Heart left ventricle (tissue), 13 donors: Measurements from ENCODE around the gene CENPS.

Experiments used
- POLR2A ChIP-seq, 2 donors: fragments of 450-650 bp; IDR thresholded peaks; one replicate each; pipeline ENCODE4 v1.6.1; 2017; ENCODE audit warnings: antibody characterized with exemption in 2 of 2, mild to moderate bottlenecking in 2 of 2, moderate library complexity in 2 of 2
- TF ChIP-seq, protein P1 (sequence below), 12 donors: fragments of 200-600 bp; sonication (generic) in 4 of 12; IDR thresholded peaks; one replicate each; pipeline versions ENCODE4 v1.5.0 to v1.8.0; 2018 to 2022; ENCODE audit warnings: antibody characterized with exemption in 12 of 12, mild to moderate bottlenecking in 5 of 12
- donor health status: ischemic (EF 13 %, LVEDD 7.1; RV severe dilation, severe dysfunction).
- donor health status: DM: no; HTN: yes; CAD: no.
- donor health status: DM: no; HTN: no; CAD: no.
- donor health status: ischemic (EF 25% LVEDD 6.9; RV normal size, moderate dysfunction).
- donor health status: ischemic (EF 25% LVEDD 5.7; RV mildly dilated, moderate dysfunction).
- donor health status: ischemic (EF 35%, LVEDD 5.7; RV mildly dilated, moderate dysfunction).
- donor health status: nonischemic (EF 11% LVEDD 7.7; RV severe dilation, severe dysfunction).
- donor health status: DM: yes; HTN: yes; CAD: no.
- donor health status: PGD.
- donor health status: ischemic (EF 29% LVEDD 5.4; RV normal size, mild dysfunction).
- donor health status: nonischemic (EF 23%, LVEDD 6.1; RV moderate dilation, normal function).

DNA sequence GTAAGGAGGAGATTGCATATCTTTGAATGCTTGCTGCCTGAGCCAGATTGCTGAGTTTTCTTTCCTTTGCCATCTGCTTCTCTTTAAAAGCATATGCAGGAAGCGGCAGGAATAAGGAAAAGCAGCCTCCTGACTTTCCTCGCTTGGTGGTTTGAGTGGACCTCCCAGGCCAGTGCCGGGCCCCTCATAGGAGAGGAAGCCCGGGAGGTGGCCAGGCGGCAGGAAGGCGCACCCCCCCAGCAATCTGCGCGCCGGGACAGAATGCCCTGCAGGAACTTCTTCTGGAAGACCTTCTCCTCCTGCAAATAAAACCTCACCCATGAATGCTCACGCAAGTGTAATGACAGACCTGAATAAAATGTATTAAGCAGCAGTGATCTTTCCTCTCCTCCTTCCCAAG, 21.1 kb downstream of the CENPS start:
- TF ChIP-seq, protein P1, sequence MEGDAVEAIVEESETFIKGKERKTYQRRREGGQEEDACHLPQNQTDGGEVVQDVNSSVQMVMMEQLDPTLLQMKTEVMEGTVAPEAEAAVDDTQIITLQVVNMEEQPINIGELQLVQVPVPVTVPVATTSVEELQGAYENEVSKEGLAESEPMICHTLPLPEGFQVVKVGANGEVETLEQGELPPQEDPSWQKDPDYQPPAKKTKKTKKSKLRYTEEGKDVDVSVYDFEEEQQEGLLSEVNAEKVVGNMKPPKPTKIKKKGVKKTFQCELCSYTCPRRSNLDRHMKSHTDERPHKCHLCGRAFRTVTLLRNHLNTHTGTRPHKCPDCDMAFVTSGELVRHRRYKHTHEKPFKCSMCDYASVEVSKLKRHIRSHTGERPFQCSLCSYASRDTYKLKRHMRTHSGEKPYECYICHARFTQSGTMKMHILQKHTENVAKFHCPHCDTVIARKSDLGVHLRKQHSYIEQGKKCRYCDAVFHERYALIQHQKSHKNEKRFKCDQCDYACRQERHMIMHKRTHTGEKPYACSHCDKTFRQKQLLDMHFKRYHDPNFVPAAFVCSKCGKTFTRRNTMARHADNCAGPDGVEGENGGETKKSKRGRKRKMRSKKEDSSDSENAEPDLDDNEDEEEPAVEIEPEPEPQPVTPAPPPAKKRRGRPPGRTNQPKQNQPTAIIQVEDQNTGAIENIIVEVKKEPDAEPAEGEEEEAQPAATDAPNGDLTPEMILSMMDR (IDR thresholded peaks at IDR 0.05) = no peak
- no peak for TF ChIP-seq POLR2A (IDR thresholded peaks at IDR 0.05)
